Parathyroid adenoma (tissue), 2 donors: Measurements from ENCODE around the gene ASAP2.

ENCODE experiments used
- H2AFZ ChIP-seq: fragments of 300-600 bp; sonication (generic); one replicate; pipeline ENCODE4 v1.7.0; 2017; ENCODE audit warnings: antibody characterized with exemption, mild to moderate bottlenecking
- H3K27ac ChIP-seq: fragments of 300-600 bp; sonication (generic); one replicate; pipeline ENCODE4 v1.7.0; 2017
- H3K27me3 ChIP-seq: fragments of 300-600 bp; sonication (generic); one replicate; pipeline ENCODE4 v1.7.0; 2017; ENCODE audit warnings: low read length; ENCODE audit not compliant: control insufficient read depth, insufficient read depth
- H3K36me3 ChIP-seq: fragments of 300-600 bp; sonication (generic); one replicate; pipeline ENCODE4 v1.7.0; 2017; ENCODE audit warnings: low read length; ENCODE audit not compliant: control insufficient read depth, insufficient read depth
- H3K4me1 ChIP-seq: fragments of 300-600 bp; sonication (generic); one replicate; pipeline ENCODE4 v1.7.0; 2017; ENCODE audit warnings: control low read depth
- H3K4me2 ChIP-seq: fragments of 300-600 bp; sonication (generic); one replicate; pipeline ENCODE4 v1.7.0; 2017; ENCODE audit warnings: low read length
- H3K4me3 ChIP-seq: fragments of 300-600 bp; sonication (generic); one replicate; pipeline ENCODE4 v1.7.0; 2017; ENCODE audit warnings: low read depth, low read length
- H3K79me2 ChIP-seq: fragments of 300-600 bp; sonication (generic); one replicate; pipeline ENCODE4 v1.7.0; 2017; ENCODE audit warnings: control low read depth
- H3K9ac ChIP-seq: fragments of 300-600 bp; sonication (generic); one replicate; pipeline ENCODE4 v1.7.0; 2017; ENCODE audit warnings: mild to moderate bottlenecking
- H3K9me3 ChIP-seq: fragments of 300-600 bp; sonication (generic); one replicate; pipeline ENCODE4 v1.7.0; 2017; ENCODE audit warnings: low read length; ENCODE audit not compliant: control insufficient read depth
- CTCF ChIP-seq: fragments of 300-600 bp; sonication (generic); IDR thresholded peaks from one replicate; pipeline ENCODE4 v1.7.0; 2017; ENCODE audit warnings: antibody characterized with exemption, mild to moderate bottlenecking
- donor health status: primary hyperparathyroidism.

ASAP2 gene

GRCh38 chr2:9327873-9328352, 121.3 kb downstream of the ASAP2 start:
- Histone ChIP-seq H3K27me3 (no peaks in the 10 kb centered on the region), H3K9ac (no peak overlapping the region), H3K4me1 (no peaks in the 10 kb centered on the region), H3K4me3 (no peak overlapping the region), H3K36me3 (no peaks in the 10 kb centered on the region), H3K79me2 (no peaks in the 10 kb centered on the region), H3K4me2 (no peak overlapping the region), H3K27ac (no peak overlapping the region), H2AFZ (no peak overlapping the region), H3K9me3 (no peaks in the 10 kb centered on the region)
- no peak for TF ChIP-seq CTCF

GRCh38 chr2:9328931-9329330, 122.3 kb downstream of the ASAP2 start:
- H3K4me1 ChIP-seq: no peaks in the 10 kb centered on the region
- no peak overlapping the region for H3K4me2 ChIP-seq
- no peak overlapping the region for H3K4me3 ChIP-seq
- H3K27me3 ChIP-seq: no peaks in the 10 kb centered on the region
- H3K9ac ChIP-seq: no peak overlapping the region
- H3K36me3 ChIP-seq: no peaks in the 10 kb centered on the region
- no peak overlapping the region for H3K27ac ChIP-seq
- no peaks in the 10 kb centered on the region for H3K79me2 ChIP-seq
- TF ChIP-seq CTCF: no peak
- no peaks in the 10 kb centered on the region for H3K9me3 ChIP-seq
- H2AFZ ChIP-seq: no peak overlapping the region

DNA sequence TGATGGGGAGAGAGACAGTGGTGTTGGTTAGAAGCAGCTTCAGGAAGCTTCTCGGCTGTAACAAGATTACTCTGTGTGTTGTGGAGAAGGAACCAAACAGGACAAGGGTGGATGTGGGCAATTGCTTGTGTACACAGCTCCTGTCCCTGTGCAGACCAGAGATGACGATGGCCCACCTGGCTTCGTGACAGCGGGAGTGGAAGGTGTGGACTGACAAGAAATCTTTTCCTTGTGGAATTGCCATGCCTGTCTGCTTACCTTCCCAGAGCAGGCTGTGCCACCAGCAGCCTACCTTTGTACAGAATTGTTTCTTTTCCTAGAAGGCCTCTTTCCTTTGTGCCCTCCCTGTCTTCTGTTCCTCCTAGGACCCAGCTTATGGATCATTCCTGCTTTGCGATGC, 122.9 kb downstream of the ASAP2 start:
- Histone ChIP-seq H3K79me2 (no peaks in the 10 kb centered on the region), H2AFZ (no peak overlapping the region), H3K9me3 (no peaks in the 10 kb centered on the region), H3K36me3 (no peaks in the 10 kb centered on the region), H3K27me3 (no peaks in the 10 kb centered on the region), H3K27ac (no peak overlapping the region), H3K9ac (no peak overlapping the region), H3K4me2 (no peak overlapping the region), H3K4me3 (no peak overlapping the region), H3K4me1 (no peaks in the 10 kb centered on the region)
- no peak for TF ChIP-seq CTCF

- H3K4me2 ChIP-seq: no peak overlapping the region
- H3K9ac ChIP-seq: no peak overlapping the region
- no peak overlapping the region for H2AFZ ChIP-seq
- H3K9me3 ChIP-seq: no peaks in the 10 kb centered on the region
- H3K4me3 ChIP-seq: no peak overlapping the region
- no peaks in the 10 kb centered on the region for H3K79me2 ChIP-seq
- no peaks in the 10 kb centered on the region for H3K36me3 ChIP-seq
- no peak overlapping the region for H3K27ac ChIP-seq
- H3K4me1 ChIP-seq: no peaks in the 10 kb centered on the region
- no peaks in the 10 kb centered on the region for H3K27me3 ChIP-seq
- no peak for TF ChIP-seq CTCF
Measured at GRCh38 chr2:9330612-9331270, 124.1 kb downstream of the ASAP2 start.

DNA sequence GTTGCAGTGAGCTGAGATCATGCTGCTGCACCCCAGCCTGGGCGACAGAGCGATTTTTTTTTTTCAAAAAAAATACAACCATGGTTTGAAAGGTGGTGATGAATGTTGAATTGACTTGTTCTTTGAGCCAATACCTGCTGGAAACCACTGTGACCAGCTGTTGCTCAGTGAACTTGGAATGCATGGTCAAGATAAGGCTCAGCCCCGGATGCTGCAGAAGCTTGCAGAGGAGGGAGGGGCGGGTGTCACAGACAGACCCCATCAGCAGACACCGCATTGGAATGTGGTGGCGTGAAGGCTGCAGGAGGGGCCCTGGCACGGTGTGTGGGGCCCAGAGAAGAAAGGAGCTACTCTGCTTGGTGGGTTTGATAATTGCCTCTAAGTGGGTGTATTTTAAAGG, 125.1 kb downstream of the ASAP2 start:
- H3K27ac ChIP-seq: no peak overlapping the region
- TF ChIP-seq CTCF: no peak

More for the DNA sequence above, 125.1 kb downstream of the ASAP2 start:
- Histone ChIP-seq H3K36me3 (no peaks in the 10 kb centered on the region), H3K27me3 (no peaks in the 10 kb centered on the region), H3K9me3 (no peaks in the 10 kb centered on the region), H3K4me1 (peaks cover under 1% of the 10 kb centered on the region), H2AFZ (no peak overlapping the region), H3K4me3 (no peak overlapping the region), H3K4me2 (no peak overlapping the region), H3K79me2 (no peaks in the 10 kb centered on the region), H3K9ac (no peak overlapping the region)
